Breast epithelium (tissue), 3 donors: Measurements from ENCODE around the gene AGAP2.

Source experiments
- CTCF ChIP-seq, 3 donors: fragments of 450-650 bp; IDR thresholded peaks; one replicate each; pipeline ENCODE4 v1.5.1; 2016 to 2017; ENCODE audit warnings: antibody characterized with exemption in 3 of 3, mild to moderate bottlenecking in 3 of 3, moderate library complexity in 3 of 3
- POLR2A ChIP-seq: fragments of 450-650 bp; IDR thresholded peaks from one replicate; pipeline ENCODE4 v1.6.1; 2016; ENCODE audit warnings: antibody characterized with exemption, mild to moderate bottlenecking, moderate library complexity
- POLR2AphosphoS5 ChIP-seq, 3 donors: sonication (generic); formaldehyde crosslinking; IDR thresholded peaks; one replicate each; pipeline ENCODE4 v1.6.1; 2017; ENCODE audit warnings: antibody characterized with exemption in 3 of 3

GRCh38 chr12:57764662-57765002, 26.1 kb upstream of the AGAP2 start:
- TF ChIP-seq CTCF (IDR thresholded peaks at IDR 0.05) (no peak), POLR2A (no peak), POLR2AphosphoS5 (IDR thresholded peaks at IDR 0.05) (no peak)
